PC-3 (cell line): ENCODE data around the gene MAP7. TPM values are rescaled to one million over a fixed set of nuclear protein-coding genes. Genes with fewer than 3 reads are reported as not detected.

Experiments used
- ATAC-seq: fragments of 200-7000 bp; cut with Tn5 transposase; 2 replicates; pipeline ENCODE4 v1.9.1; 2020; ENCODE audit warnings: mild to moderate bottlenecking, moderate library complexity
- BruUV-seq: library from RNA; stranded (reverse); fragments of 400-500 nt; replicated peaks from 2 replicates; lab custom pipeline; 2021; lab: Mats Ljungman, UMichigan
- CTCF ChIA-PET: fragments of 300-600 bp; sonication (Branson Sonifier 250); formaldehyde crosslinking; loops from one replicate; lab custom pipeline; 2022; ENCODE audit warnings: antibody characterized with exemption; lab: Charles Lee
- POLR2A ChIA-PET: fragments of 300-600 bp; sonication (Branson Sonifier 250); formaldehyde crosslinking; loops from one replicate; lab custom pipeline; 2022; ENCODE audit warnings: antibody characterized with exemption; ENCODE audit not compliant: unreplicated experiment; lab: Charles Lee
- DNase-seq: peaks from one replicate; pipeline ENCODE4 v3.0.0-alpha.2; 2015
- H2AFZ ChIP-seq: fragments of 300-600 bp; sonication (generic); 2 replicates; pipeline ENCODE4 v1.6.0; 2016; ENCODE audit warnings: antibody characterized with exemption, low read length
- H3F3A ChIP-seq: fragments of 300-600 bp; sonication (generic); one replicate; pipeline ENCODE4 v1.6.0; 2017; ENCODE audit warnings: antibody characterized with exemption, low read length, control low read depth, mild to moderate bottlenecking; ENCODE audit not compliant: unreplicated experiment
- H3K27ac ChIP-seq: fragments of 300-600 bp; sonication (generic); 2 replicates; pipeline ENCODE4 v1.5.1; 2016; ENCODE audit warnings: mild to moderate bottlenecking, low read length
- H3K27me3 ChIP-seq: fragments of 300-600 bp; sonication (generic); 2 replicates; pipeline ENCODE4 v1.6.1; 2016; ENCODE audit warnings: low read length, mixed read lengths
- H3K36me3 ChIP-seq: fragments of 300-600 bp; sonication (generic); 2 replicates; pipeline ENCODE4 v1.6.1; 2016; ENCODE audit warnings: low read depth, mixed run types, low read length, mixed read lengths
- H3K4me1 ChIP-seq: fragments of 300-600 bp; sonication (generic); 2 replicates; pipeline ENCODE4 v1.5.1; 2016; ENCODE audit warnings: low read length; ENCODE audit not compliant: insufficient read depth
- H3K4me2 ChIP-seq: fragments of 300-600 bp; sonication (generic); 2 replicates; pipeline ENCODE4 v1.6.0; 2016; ENCODE audit warnings: low read length
- H3K4me3 ChIP-seq: fragments of 300-600 bp; sonication (generic); 2 replicates; pipeline ENCODE4 v1.5.1; 2016; ENCODE audit warnings: mild to moderate bottlenecking, low read length, mixed read lengths
- H3K79me2 ChIP-seq: fragments of 300-600 bp; sonication (generic); 2 replicates; pipeline ENCODE4 v1.6.1; 2017; ENCODE audit warnings: low read length, mixed read lengths
- H3K9ac ChIP-seq: fragments of 300-600 bp; sonication (generic); 2 replicates; pipeline ENCODE4 v1.6.0; 2016; ENCODE audit warnings: mild to moderate bottlenecking, low read length
- H3K9me2 ChIP-seq: fragments of 300-600 bp; sonication (generic); replicated peaks from 2 replicates; pipeline ENCODE4 v1.6.1; 2016; ENCODE audit warnings: mixed run types, low read length, mixed read lengths
- H3K9me3 ChIP-seq: fragments of 300-600 bp; sonication (generic); 2 replicates; pipeline ENCODE4 v1.6.1; 2016; ENCODE audit warnings: low read length, mixed read lengths
- H4K20me1 ChIP-seq: fragments of 300-600 bp; sonication (generic); 2 replicates; pipeline ENCODE4 v1.6.1; 2016; ENCODE audit warnings: low read length, mixed read lengths
- CTCF ChIP-seq: fragments of 300-600 bp; sonication (generic); conservative IDR thresholded peaks from 2 replicates; pipeline ENCODE4 v1.5.1; 2017; ENCODE audit warnings: antibody characterized with exemption, low read depth, mild to moderate bottlenecking, low read length
- EZH2 ChIP-seq: fragments of 300-600 bp; sonication (generic); IDR thresholded peaks from one replicate; pipeline ENCODE4 v1.6.1; 2017; ENCODE audit warnings: antibody characterized with exemption, mild to moderate bottlenecking, low read length; ENCODE audit not compliant: unreplicated experiment
- EZH2phosphoT487 ChIP-seq: fragments of 300-600 bp; sonication (generic); IDR thresholded peaks from 2 replicates; pipeline ENCODE4 v1.6.1; 2018; ENCODE audit warnings: mild to moderate bottlenecking, antibody characterized with exemption, low read length, borderline replicate concordance
- intact Hi-C: fragments of 100-400 bp; cut with micrococcal nuclease; formaldehyde crosslinking; loops from 2 replicates; pipeline ENCODE4 v1.9.0; 2023
- total RNA-seq: library from RNA; depleted of rRNA; stranded (reverse); fragments of >200 nt; gene quantifications from 2 replicates; pipeline ENCODE4 v1.2.3, GENCODE V29; 2014

Gene MAP7
- total RNA-seq, 1 experiment from 2014 or later: 13.9 TPM

GRCh38 chr6:136471922-136472321, 78.3 kb downstream of the MAP7 start:
- no peaks in the 10 kb centered on the region for H3K4me1 ChIP-seq
- ChIA-PET CTCF (no interaction called here), POLR2A (interaction anchor here (0.6 kb wide), 1 partner anchor 24 kb away, joined by 4 read pairs; no protein-coding TSS in a partner anchor)
- no peak overlapping the region for H3K4me3 ChIP-seq
- H3K9me2 ChIP-seq: no peaks in the 10 kb centered on the region
- no peaks in the 10 kb centered on the region for H3F3A ChIP-seq
- TF ChIP-seq EZH2 (no peak), CTCF (no peak), EZH2phosphoT487 (no peak)
- no peaks in the 10 kb centered on the region for H3K9me3 ChIP-seq
- H3K36me3 ChIP-seq: no peaks in the 10 kb centered on the region
- no peak overlapping the region for H3K9ac ChIP-seq
- no peak for ATAC-seq
- H3K27me3 ChIP-seq: no peaks in the 10 kb centered on the region
- BruUV-seq: no TSS peak
- intact Hi-C loops: no loop called here
- H3K27ac ChIP-seq: no peak overlapping the region
- H2AFZ ChIP-seq: no peak overlapping the region
- H3K79me2 ChIP-seq: peaks cover 4% of the 10 kb centered on the region
- no peaks in the 10 kb centered on the region for H4K20me1 ChIP-seq
- no peak overlapping the region for H3K4me2 ChIP-seq
- DNase-seq: no peak

GRCh38 chr6:136471372-136471771, 78.8 kb downstream of the MAP7 start:
- ATAC-seq: no peak

More at GRCh38 chr6:136471372-136471771, 78.8 kb downstream of the MAP7 start:
- H3F3A ChIP-seq: no peaks in the 10 kb centered on the region
- no peak overlapping the region for H3K27ac ChIP-seq
- H3K36me3 ChIP-seq: no peaks in the 10 kb centered on the region
- no TSS peak for BruUV-seq
- no peaks in the 10 kb centered on the region; the same call in 1 of the 2 replicates for H3K79me2 ChIP-seq
- intact Hi-C loops: no loop called here
- H3K4me2 ChIP-seq: no peak overlapping the region
- H2AFZ ChIP-seq: no peak overlapping the region
- no peak overlapping the region for H3K4me3 ChIP-seq
- H3K9me2 ChIP-seq: no peaks in the 10 kb centered on the region
- no peaks in the 10 kb centered on the region for H3K27me3 ChIP-seq
- H3K4me1 ChIP-seq: no peaks in the 10 kb centered on the region
- H3K9ac ChIP-seq: no peak overlapping the region
- ChIA-PET POLR2A (interaction anchor here (0.6 kb wide), 1 partner anchor 25 kb away, joined by 4 read pairs; no protein-coding TSS in a partner anchor), CTCF (no interaction called here)
- DNase-seq: no peak
- TF ChIP-seq CTCF: no peak
- TF ChIP-seq EZH2phosphoT487: no peak
- TF ChIP-seq EZH2: no peak
- H3K9me3 ChIP-seq: no peaks in the 10 kb centered on the region
- H4K20me1 ChIP-seq: no peaks in the 10 kb centered on the region
